Panc1 (cell line): ENCODE results near the gene NCL. TPM values are rescaled to one million over a fixed set of nuclear protein-coding genes. Genes with fewer than 3 reads are reported as not detected.

Source experiments
- ATAC-seq: fragments of 200-7000 bp; cut with Tn5 transposase; 2 replicates; pipeline ENCODE4 v1.9.1; 2020; ENCODE audit warnings: mild to moderate bottlenecking, moderate library complexity
- BruUV-seq: library from RNA; stranded (reverse); fragments of 400-500 nt; replicated peaks from 2 replicates; lab custom pipeline; 2021; lab: Mats Ljungman, UMichigan
- CTCF ChIA-PET: fragments of 300-600 bp; sonication (Branson Sonifier 250); formaldehyde crosslinking; loops from one replicate; lab custom pipeline; 2022; ENCODE audit warnings: antibody characterized with exemption; lab: Charles Lee
- POLR2A ChIA-PET: fragments of 300-600 bp; sonication (Branson Sonifier 250); formaldehyde crosslinking; loops from one replicate; lab custom pipeline; 2022; ENCODE audit warnings: antibody characterized with exemption; lab: Charles Lee
- DNase-seq: peaks from one replicate; pipeline ENCODE4 v3.0.0-alpha.2; 2010; ENCODE audit warnings: low read depth, low spot score
- H3K27ac ChIP-seq: 2 replicates; pipeline ENCODE4 v1.5.1; 2011; ENCODE audit warnings: mild to moderate bottlenecking, low read length, inconsistent platforms
- H3K27me3 ChIP-seq: fragments of 200-500 bp; sonication (Bioruptor generic); 2 replicates; pipeline ENCODE4 v1.6.0; 2014; ENCODE audit warnings: low read length, inconsistent platforms; ENCODE audit not compliant: control insufficient read depth, insufficient read depth
- H3K36me3 ChIP-seq: fragments of 200-500 bp; sonication (Bioruptor generic); 2 replicates; pipeline ENCODE4 v1.5.1; 2014; ENCODE audit warnings: inconsistent platforms, mild to moderate bottlenecking, low read length, moderate library complexity; ENCODE audit not compliant: control insufficient read depth, insufficient read depth
- H3K4me1 ChIP-seq: 2 replicates; pipeline ENCODE4 v1.5.1; 2011; ENCODE audit warnings: inconsistent platforms, mild to moderate bottlenecking, low read length, moderate library complexity; ENCODE audit not compliant: control insufficient read depth, insufficient read depth
- H3K4me3 ChIP-seq, 2 experiments: 2 replicates each; pipeline ENCODE4 v1.5.1; 2011 to 2012; ENCODE audit warnings: low read depth in 2 of 2, low read length in 2 of 2, mild to moderate bottlenecking in 2 of 2, inconsistent platforms in 1 of 2, moderate library complexity in 1 of 2
- H3K9me3 ChIP-seq: fragments of 200-500 bp; sonication (Bioruptor generic); 2 replicates; pipeline ENCODE4 v1.5.1; 2014; ENCODE audit warnings: low read depth, mild to moderate bottlenecking, inconsistent platforms, low read length, moderate library complexity; ENCODE audit not compliant: control insufficient read depth, insufficient read depth
- POLR2AphosphoS5 ChIP-seq: IDR thresholded peaks from 2 replicates; pipeline ENCODE4 v1.6.1; 2012; ENCODE audit warnings: mild to moderate bottlenecking, low read depth, low read length, moderate library complexity
- SIN3A ChIP-seq: IDR thresholded peaks from 2 replicates; pipeline ENCODE4 v1.6.1; 2012; ENCODE audit warnings: low read depth, mild to moderate bottlenecking, low read length, moderate library complexity, borderline replicate concordance; ENCODE audit not compliant: insufficient read depth
- TCF7L2 ChIP-seq: IDR thresholded peaks from 2 replicates; pipeline ENCODE4 v1.6.1; 2011; ENCODE audit warnings: mild to moderate bottlenecking, low read depth, low read length, inconsistent platforms
- in situ Hi-C: cut with HindIII; loops from 2 replicates; pipeline ENCODE4 v1.10.0; 2016; ENCODE audit warnings: low sequenced_read_pairs, low pct_unique_long_range_greater_than_20kb
- intact Hi-C: fragments of 100-400 bp; cut with micrococcal nuclease; formaldehyde crosslinking; loops from one replicate; pipeline ENCODE4 v1.10.0; 2022; ENCODE audit not compliant: unreplicated experiment
- total RNA-seq: library from RNA; stranded (reverse); gene quantifications from one replicate; pipeline ENCODE4 v1.2.1, GENCODE V29; 2021; ENCODE audit not compliant: unreplicated experiment
- TF ChIP-seq, protein P1 (sequence below): fragments of 450-650 bp; IDR thresholded peaks from 2 replicates; pipeline ENCODE4 v1.5.1; 2017; ENCODE audit warnings: mild to moderate bottlenecking
- TF ChIP-seq, protein P2 (sequence below), 2 experiments: IDR thresholded peaks; 2 replicates each; pipeline ENCODE4 v1.6.1; 2011 to 2012; ENCODE audit warnings: low read depth in 2 of 2, control low read depth in 1 of 2, low read length in 1 of 2, mild to moderate bottlenecking in 1 of 2, moderate library complexity in 1 of 2; ENCODE audit not compliant: insufficient read depth in 1 of 2

NCL gene
- total RNA-seq, 1 experiment from 2014 or later, result 778 TPM

DNA sequence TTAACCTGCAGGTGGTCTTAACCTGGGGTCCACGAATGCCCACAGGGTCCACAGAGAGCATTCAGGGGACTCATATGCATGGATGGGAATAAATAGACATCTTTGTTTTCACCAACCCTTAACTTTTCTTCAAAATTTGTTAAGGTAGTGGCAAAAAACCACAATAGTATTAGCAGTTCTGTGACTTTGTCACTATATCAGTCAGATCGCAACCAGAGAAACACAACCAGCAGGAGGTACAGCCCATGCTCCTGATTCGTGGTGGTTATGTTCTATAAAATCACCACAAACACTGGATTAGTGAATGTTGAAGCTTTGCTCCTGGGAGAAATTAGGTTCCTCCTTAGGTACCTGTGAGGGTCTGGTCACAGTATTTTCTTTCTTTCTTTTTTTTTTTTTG lies 37.2 kb downstream of the NCL start:
- intact Hi-C loops, result no loop called here
- CTCF ChIA-PET, result no interaction called here

DNA sequence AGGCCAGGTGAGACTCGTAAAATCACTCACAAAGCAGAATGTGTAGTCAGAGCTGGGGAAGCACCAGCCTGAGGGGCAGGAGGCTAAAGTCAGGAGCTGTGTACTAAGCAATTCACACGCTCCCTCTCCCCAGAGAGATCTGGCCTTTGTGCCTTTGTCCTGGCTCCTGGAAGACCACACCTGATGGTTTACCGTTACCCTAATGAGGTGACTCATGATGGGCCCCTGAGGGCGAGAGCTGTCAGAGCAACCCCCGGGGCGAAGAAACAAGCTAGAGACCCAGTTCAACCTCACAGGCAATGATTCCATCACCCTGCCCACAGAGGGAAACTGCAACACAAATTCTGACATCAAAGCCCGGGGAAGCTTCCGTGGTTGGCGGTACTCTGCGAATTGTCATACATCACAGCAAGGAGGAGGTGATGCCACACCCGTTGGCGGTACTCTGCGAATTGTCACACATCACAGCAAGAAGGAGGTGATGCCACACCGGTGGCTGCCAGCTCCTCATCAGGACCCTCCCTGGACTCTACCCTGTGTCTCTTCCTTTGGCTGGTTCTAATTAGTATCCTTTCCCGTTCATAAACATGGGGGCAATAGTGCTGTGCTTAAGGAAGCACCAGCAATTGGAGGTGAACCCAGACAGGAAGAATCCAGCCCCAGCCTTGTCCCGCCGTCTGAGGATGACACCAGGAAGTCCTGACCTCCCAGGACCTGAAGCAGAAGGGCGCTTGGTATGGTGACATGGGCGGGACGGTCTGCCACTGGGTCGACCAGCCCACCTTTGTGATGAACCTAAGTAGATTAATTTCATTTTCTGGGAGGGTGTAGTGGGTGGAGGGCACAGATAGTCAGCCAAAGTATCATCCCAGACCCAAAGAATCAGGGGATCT lies 38.2 kb downstream of the NCL start:
- peak overlapping the region; percentile 7; the same call in 1 of the 2 replicates for H3K27ac ChIP-seq
- H3K9me3 ChIP-seq, result no peaks in the 10 kb centered on the region
- no peaks in the 10 kb centered on the region for H3K27me3 ChIP-seq
- peak; percentile 73 for ATAC-seq
- in situ Hi-C loops, result no loop called here
- no peak overlapping the region for H3K4me3 ChIP-seq
- CTCF ChIA-PET, result no interaction called here
- peaks cover 10% of the 10 kb centered on the region for H3K4me1 ChIP-seq
- TF ChIP-seq TCF7L2, result no peak
- TF ChIP-seq, protein P1, sequence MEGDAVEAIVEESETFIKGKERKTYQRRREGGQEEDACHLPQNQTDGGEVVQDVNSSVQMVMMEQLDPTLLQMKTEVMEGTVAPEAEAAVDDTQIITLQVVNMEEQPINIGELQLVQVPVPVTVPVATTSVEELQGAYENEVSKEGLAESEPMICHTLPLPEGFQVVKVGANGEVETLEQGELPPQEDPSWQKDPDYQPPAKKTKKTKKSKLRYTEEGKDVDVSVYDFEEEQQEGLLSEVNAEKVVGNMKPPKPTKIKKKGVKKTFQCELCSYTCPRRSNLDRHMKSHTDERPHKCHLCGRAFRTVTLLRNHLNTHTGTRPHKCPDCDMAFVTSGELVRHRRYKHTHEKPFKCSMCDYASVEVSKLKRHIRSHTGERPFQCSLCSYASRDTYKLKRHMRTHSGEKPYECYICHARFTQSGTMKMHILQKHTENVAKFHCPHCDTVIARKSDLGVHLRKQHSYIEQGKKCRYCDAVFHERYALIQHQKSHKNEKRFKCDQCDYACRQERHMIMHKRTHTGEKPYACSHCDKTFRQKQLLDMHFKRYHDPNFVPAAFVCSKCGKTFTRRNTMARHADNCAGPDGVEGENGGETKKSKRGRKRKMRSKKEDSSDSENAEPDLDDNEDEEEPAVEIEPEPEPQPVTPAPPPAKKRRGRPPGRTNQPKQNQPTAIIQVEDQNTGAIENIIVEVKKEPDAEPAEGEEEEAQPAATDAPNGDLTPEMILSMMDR, result no peak
- TF ChIP-seq, protein P2, sequence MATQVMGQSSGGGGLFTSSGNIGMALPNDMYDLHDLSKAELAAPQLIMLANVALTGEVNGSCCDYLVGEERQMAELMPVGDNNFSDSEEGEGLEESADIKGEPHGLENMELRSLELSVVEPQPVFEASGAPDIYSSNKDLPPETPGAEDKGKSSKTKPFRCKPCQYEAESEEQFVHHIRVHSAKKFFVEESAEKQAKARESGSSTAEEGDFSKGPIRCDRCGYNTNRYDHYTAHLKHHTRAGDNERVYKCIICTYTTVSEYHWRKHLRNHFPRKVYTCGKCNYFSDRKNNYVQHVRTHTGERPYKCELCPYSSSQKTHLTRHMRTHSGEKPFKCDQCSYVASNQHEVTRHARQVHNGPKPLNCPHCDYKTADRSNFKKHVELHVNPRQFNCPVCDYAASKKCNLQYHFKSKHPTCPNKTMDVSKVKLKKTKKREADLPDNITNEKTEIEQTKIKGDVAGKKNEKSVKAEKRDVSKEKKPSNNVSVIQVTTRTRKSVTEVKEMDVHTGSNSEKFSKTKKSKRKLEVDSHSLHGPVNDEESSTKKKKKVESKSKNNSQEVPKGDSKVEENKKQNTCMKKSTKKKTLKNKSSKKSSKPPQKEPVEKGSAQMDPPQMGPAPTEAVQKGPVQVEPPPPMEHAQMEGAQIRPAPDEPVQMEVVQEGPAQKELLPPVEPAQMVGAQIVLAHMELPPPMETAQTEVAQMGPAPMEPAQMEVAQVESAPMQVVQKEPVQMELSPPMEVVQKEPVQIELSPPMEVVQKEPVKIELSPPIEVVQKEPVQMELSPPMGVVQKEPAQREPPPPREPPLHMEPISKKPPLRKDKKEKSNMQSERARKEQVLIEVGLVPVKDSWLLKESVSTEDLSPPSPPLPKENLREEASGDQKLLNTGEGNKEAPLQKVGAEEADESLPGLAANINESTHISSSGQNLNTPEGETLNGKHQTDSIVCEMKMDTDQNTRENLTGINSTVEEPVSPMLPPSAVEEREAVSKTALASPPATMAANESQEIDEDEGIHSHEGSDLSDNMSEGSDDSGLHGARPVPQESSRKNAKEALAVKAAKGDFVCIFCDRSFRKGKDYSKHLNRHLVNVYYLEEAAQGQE (IDR thresholded peaks at IDR 0.05; ENCODE audit: insufficient read depth in 1 of 2, low read depth in 2 of 2, low read length in 1 of 2), result no peak
- no peak for TF ChIP-seq SIN3A
- TF ChIP-seq POLR2AphosphoS5, result no peak
- POLR2A ChIA-PET, result no interaction called here
- intact Hi-C loops, result no loop called here
- BruUV-seq, result no TSS peak
- no peaks in the 10 kb centered on the region for H3K36me3 ChIP-seq
- DNase-seq, result no peak

More for the DNA sequence above, 37.2 kb downstream of the NCL start:
- Histone ChIP-seq H3K27ac (no peak overlapping the region), H3K36me3 (no peaks in the 10 kb centered on the region), H3K27me3 (no peaks in the 10 kb centered on the region), H3K4me3 (no peak overlapping the region), H3K9me3 (peaks cover 5% of the 10 kb centered on the region; the same call in 1 of the 2 replicates), H3K4me1 (peaks cover 10% of the 10 kb centered on the region)
- in situ Hi-C loops, result no loop called here
- DNase-seq, result no peak
- no peak for TF ChIP-seq SIN3A
- no peak for TF ChIP-seq TCF7L2
- TF ChIP-seq, protein P2 (IDR thresholded peaks at IDR 0.05; ENCODE audit: insufficient read depth in 1 of 2, low read depth in 2 of 2, low read length in 1 of 2), result no peak
- no peak for TF ChIP-seq POLR2AphosphoS5
- TF ChIP-seq, protein P1, result no peak
- POLR2A ChIA-PET, result no interaction called here
- no peak for ATAC-seq
- no TSS peak for BruUV-seq
